Measurements from ENCODE around the gene EXD3.

GRCh38 chr9:137298401-137299202 is 124.4 kb downstream of the EXD3 start:
- TF ChIP-seq POLR2A (IDR thresholded peaks at IDR 0.05; ENCODE audit: low read length): no peak
- TF ChIP-seq MYC (IDR thresholded peaks at IDR 0.05; ENCODE audit: borderline replicate concordance, low read length): no peak
- TF ChIP-seq CTCF (IDR thresholded peaks at IDR 0.05): no peak
- no peak for TF ChIP-seq ESRRA (IDR thresholded peaks at IDR 0.05; ENCODE audit: borderline replicate concordance, low read length)
- TF ChIP-seq HDAC2 (IDR thresholded peaks at IDR 0.05): no peak
- TF ChIP-seq NFE2L2 (conservative IDR thresholded peaks at IDR 0.05; ENCODE audit: low read length): no peak
